Raji (cell line): Measurements from ENCODE around the gene NYAP1.

Source experiments
- POLR2A ChIP-seq: IDR thresholded peaks from 2 replicates; pipeline ENCODE4 v1.6.1; 2011; ENCODE audit warnings: low read depth, low read length, control low read depth; ENCODE audit not compliant: insufficient read depth

The NYAP1 gene

DNA sequence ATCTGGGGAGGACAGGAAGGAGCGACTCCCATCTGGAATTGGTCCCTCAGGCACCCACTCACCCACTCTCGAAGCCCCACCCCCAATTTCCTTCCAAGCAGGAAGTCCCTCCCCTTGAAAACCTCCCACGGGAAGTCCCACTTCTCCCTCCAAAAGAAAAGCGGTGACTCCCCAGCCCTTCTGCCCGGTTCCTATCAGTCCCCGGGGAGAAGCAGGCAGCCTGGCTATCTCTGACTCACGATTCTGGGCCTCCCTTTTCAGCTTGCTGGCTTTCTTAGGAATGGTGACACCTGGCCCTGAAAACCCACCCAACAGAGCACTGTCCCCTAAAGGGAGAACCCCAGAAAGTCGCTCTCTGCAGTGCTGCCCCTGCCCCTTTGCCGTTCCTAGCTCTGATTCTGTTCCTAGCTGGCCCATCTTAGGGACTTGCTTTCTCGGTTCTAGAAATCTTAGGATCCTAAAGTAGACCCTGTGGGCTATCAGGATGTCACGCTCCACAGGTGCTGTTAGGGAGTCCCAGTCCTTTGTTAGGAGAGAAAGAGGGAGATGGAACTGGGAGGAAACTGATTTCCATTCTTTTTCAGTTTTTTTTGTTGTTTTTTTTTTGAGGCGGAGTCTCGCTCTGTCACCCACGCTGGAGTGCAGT, 10.8 kb upstream of the NYAP1 start:
- no peak for TF ChIP-seq POLR2A

DNA sequence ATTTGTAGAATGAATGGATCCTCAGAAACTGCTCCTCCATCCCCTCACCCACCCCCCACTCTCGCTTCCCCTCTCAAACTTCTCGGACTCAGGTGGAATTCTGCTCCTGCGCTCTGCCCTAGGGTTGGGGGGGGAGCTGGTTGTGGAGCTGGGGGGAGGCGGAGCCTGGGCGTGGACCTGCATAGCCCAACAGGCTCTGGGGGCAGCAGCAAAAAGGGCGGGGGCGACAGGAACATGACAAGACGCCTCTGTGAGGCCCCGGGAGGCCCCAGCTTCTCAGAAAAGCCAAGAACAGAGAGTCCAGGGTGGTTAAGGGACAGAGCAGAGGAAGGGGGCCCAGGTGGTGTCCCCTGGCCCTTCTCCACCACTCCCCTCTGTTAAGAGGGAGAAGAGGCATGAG, 8.2 kb upstream of the NYAP1 start:
- TF ChIP-seq POLR2A, result no peak

DNA sequence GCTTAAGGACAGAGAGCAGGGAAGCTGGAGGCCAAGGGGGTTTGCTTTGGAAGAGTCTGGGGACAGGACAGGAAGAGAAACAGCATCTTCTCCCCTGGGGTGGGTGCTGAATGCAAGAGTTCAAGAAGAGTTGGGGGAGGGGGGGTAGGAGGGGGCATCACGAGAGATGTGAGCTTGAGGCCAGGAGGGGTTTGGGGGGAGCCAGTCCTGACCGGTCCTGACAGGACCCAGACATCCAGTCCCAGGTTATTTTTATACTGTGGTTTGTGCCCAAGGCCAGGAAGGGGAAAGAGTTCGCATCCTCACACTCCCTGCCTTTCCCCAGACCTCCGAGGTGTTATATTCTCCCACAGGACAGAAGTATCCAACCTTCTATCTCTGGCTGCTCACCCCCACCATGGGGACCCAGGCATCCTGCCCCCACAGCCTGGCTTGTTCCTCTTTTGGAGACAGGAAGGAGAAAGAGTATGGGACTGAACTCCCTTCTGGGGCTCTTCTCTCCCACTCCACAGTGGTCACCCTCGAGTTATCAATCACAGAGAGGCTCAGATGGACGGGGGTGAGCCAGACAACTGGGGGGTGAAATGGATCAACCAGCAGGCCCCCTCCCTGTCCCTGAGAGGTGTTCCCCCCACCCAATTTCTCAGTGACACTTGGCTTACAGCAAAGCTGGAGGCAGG, 7.5 kb upstream of the NYAP1 start:
- TF ChIP-seq POLR2A, result no peak

DNA sequence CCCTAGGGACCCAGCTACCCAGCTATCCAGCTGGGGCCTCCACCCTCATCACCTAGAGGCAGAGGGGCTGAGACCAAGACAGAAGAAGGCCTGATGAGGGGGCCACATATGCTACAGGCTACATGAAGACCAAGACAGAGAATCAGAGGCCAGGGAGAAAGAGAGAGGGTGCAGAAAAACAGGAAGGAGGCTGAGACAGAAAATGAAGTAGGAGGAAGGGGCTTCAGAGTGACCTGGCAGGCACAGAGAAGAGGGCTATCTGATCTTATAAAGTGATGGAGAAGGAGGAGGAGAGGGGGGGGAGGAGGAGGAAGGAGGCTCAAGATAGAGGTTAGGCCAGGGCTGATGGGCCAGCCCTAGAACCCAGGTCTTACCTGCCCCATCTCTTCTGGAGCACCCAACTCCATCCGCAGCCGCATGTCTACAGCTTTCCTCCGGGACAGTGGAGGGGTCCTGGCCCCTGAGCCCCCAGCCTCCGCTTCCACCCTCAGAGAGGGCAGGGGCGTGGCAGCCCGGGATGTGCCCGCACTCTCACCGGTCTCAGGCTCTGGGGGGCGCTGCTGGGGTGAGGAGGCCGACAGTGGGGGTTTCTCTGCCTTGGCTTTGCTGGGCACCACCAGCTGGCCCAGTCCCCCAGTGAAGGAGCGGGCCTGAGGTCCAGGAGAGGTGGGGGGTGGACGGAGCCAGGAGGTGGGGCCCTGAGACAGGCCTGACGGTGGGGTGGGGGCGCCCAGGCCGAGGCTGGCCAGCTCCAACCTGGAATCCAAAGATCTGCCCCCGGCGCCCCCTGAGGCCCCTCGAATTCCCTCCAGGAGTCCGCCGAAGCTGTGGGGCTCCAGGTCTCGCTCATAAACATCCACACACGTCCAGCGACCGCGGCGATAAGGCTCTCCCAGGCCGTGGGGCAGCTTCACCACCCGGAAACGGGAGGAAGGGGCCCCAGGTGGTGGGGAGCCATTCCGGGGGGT, 6.5 kb upstream of the NYAP1 start:
- no peak for TF ChIP-seq POLR2A

DNA sequence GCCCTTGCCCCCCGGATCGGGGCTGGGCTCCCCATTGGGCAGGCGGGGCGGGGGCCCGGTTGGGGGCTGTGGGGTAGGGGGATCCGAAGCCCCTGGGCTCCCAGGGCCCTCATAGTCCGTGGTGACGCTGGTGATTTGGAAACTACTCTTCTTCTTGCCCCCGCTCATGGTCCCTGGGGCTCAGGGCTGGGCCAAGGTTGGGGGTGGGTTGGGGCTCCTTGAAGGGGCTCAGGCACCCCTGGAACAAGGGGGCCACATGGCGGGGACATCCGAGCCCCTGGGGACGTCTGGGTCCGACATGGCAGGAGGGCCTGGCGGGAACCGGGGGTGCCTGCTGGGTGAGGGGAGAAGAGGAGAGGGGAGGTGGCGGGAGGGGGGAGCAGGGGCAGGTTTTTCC, 5.9 kb upstream of the NYAP1 start:
- TF ChIP-seq POLR2A, result no peak

DNA sequence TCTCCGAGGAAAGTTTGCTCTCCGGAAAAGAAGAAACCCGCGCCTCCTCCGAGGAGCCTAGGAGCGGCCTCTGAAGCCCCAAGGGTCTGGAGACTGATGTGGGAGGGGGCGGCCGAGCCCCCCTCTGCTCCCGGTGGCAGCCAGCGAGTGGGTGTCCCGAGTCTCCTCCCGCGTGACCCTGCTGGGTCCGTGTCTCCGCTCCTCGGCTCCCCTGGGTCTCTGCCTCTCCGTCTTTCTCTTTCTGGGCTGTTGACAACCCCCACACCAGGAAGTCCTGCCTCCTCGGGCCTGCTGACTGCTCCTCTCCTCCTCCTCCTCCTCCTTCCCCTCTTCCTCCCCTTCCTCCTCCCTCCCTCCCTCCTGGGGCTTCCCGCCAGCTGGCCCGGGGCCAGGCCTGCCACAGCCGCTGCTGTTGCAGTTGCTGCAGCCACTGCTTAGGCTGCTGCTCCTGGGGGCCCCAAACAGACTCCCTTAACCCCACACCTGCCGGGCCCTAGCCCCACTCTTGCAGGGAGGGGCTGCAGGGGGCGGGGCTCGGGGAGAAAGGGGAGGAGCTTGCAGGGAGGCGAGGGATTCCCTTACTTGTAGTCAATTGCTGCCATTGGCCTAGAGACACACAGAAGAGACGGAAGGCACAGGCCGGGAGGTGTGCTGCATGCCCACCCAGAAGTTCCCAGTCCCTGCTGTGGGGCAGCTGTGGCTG, 4.6 kb upstream of the NYAP1 start, which contains the start of gene TSC22D4:
Gene TSC22D4 (minus strand): TSS at position 257 of the 703 bp plus-strand sequence. CDS start 1,176 bp downstream, outside the sequence.
- peak; percentile 93 for TF ChIP-seq POLR2A

DNA sequence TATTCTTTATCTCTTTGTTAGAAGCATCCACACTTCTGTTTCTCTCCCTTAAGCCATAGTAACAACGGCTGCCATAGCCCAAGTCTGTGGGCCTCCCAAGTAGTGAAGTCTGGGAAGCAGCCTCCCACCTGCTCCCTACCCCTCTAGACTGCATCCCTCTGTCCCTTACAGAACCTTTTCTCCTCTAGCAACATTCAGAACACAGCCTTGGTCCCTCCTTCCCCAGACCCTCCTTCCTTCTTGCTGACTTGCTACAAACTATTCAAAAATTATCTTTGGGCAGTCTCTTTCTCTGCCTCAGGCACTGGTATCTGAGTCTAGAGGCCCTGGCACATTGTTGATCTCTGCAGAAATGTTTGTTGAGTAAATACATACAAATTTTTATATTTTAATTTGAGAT, 2.3 kb upstream of the NYAP1 start:
- TF ChIP-seq POLR2A, result no peak

DNA sequence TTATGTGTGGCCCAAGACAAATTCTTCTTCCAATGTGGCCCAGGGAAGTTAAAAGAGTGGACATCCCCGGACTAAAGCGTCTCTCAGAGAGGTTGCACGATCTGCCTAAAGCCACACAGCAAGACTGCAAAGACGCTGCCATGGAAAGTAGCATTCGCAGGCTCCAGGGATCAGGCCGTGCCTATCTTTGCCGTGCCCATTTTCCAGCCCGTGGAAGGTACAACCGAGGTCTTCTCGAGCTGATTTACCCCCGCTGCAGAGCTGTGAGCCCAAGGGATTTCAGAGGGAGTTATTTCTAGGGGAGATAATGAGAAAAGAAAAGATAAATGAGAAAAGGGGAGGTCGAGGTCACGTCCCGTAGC, 1.0 kb upstream of the NYAP1 start:
- TF ChIP-seq POLR2A, result no peak

DNA sequence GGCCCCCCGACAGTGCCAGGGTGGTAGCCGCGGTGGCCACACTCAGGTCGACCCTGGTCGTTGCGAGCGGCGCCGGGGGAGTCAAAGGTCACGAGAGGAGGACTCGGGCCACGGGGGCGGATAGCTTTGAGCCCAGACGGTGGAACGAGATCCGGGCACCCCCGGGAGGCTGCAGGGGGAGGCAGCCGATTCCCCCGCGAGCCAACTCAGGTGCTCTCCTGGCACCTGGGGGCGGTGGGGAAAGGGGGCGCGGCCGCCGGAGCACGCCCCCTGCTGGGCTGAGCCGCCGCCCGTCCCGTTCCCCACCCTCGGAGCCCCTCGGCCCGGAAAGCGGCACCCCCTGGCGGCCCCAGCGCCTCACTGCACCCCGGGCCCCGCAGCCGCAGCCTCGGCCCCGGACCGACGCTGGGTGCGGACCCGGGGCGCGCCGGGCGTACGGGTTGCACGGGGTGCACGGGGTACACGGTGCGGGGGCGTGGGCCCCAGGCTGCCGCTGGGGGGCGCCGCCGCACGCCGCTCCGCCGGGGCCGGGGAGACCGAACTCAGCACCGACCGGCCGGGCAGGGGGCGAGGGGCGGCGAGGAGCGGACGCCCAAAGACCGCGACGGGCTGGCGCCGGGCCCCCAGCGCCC, 521 bp upstream of the NYAP1 start:
- no peak for TF ChIP-seq POLR2A

DNA sequence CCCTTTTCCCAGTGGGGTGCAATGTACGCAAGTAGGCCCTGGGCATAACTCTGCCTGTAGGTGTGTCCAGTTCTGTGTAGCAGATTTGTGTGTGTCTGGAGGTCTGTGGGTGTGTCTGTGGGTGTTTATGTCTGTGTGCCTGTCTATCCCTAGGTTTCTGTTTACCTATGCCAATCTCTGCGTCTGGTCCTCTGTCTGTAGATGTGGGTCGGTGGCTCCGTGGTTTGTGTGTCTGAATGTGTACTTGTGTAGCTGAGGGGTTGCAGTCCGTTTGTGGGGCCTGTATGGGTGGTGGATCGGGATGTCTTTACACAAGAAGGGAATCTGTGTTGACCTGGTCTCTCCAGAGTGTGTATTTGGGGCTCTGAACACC, 932 bp downstream of the NYAP1 start:
- TF ChIP-seq POLR2A, result no peak

DNA sequence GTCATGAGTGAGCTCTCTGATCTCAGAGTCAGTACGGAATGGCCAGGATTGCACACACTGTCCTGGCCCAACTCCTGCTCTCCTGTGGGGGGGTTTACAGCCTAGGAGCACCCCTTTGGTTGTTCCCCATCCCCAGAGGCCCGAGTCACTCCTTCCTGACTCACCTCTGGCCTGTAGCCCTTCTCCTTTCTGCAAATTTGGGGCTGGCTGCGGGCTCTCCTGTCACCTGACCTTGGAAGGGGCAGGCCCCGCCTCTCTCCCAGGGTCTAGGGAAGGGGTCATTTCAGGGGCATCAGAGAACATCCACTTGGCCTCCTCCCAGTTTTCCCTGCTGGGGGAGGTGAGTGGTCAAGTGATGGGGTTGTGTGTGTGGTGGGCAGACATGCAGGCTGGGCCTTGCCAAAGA, 1.7 kb downstream of the NYAP1 start:
- no peak for TF ChIP-seq POLR2A

DNA sequence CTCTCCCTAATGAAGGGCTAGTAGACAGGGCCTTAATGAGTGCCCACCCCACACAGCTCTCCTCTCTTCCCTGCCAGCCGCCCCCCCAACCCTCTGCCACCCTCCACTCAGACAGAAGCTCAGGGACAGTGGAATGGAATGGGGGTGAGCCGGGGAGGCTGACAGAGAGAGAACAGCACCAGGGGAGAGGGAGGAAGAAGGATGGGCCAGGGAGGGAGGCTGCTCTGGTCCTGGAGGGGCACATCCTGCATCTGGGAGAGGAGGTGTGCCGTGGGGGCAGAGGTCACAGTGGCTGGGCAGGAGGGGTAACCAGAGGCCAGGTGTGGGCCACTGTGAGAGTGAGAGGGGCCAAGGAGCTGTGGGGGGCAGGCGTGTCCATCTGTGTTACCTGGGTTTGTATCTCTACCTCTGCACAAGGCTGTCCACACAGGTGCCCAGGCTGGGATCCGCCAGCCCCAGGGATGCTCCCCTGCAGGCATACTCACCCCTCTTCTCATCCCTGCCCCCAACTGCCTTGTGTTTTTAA, 2.4 kb downstream of the NYAP1 start:
- TF ChIP-seq POLR2A, result no peak

DNA sequence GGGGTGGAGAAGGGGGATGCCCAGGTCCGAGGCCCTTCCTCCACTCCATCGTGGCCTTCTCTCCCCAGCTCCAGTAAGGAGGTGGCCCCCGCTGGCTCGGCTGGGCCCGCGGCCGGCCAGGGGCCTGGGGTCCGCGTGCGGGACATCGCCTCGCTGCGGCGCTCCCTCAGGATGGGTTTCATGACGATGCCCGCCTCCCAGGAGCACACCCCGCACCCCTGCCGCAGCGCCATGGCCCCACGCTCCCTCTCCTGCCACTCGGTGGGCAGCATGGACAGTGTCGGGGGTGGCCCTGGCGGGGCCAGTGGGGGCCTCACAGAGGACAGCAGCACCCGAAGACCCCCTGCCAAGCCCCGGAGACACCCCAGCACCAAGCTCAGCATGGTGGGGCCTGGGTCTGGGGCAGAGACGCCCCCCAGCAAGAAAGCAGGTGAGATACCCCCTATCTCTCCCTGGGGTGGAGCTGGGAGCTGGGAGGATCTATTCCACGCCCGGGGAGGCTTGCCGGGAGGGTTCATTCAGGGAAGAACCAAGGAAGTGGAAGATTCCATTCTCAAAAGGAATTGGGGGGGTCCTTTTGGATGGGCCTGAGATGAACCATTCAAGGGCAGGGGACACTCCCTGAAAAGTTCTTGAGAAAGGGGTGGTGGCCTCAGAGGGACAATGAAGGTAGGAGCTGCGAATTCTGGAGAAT, 3.2 kb downstream of the NYAP1 start:
- TF ChIP-seq POLR2A, result no peak
